ENCODE measurements around the gene NKD2.

DNA sequence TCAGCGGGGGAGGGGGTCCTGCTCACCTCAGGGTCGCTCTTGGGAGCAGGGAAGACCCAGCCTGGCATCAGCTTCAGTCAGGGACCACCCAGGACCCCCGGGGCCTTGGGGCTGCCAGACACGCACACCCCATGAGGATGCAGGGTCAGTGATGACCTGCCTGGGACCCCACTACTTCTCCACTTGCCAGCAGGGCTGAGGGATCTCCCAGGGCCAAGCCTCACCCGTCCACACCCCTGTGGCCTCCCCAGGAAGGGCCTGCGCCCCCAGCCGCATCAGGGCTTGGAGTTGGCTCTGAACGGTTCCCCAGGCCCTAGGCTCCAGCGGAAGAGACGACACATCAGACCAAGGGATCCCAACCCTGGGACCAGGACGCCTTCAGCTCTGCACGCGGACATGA is 69.6 kb downstream of the NKD2 start:
- TF ChIP-seq, protein P1, sequence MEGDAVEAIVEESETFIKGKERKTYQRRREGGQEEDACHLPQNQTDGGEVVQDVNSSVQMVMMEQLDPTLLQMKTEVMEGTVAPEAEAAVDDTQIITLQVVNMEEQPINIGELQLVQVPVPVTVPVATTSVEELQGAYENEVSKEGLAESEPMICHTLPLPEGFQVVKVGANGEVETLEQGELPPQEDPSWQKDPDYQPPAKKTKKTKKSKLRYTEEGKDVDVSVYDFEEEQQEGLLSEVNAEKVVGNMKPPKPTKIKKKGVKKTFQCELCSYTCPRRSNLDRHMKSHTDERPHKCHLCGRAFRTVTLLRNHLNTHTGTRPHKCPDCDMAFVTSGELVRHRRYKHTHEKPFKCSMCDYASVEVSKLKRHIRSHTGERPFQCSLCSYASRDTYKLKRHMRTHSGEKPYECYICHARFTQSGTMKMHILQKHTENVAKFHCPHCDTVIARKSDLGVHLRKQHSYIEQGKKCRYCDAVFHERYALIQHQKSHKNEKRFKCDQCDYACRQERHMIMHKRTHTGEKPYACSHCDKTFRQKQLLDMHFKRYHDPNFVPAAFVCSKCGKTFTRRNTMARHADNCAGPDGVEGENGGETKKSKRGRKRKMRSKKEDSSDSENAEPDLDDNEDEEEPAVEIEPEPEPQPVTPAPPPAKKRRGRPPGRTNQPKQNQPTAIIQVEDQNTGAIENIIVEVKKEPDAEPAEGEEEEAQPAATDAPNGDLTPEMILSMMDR (IDR thresholded peaks at IDR 0.05): no peak
- TF ChIP-seq POLR2AphosphoS5 (IDR thresholded peaks at IDR 0.05) (no peak), POLR2A (IDR thresholded peaks at IDR 0.05) (no peak)
